Stimulated activated naive CD4-positive, alpha-beta T cell (primary cell): ENCODE results near the gene CLMN.

ENCODE experiments used
- DNase-seq, 6 experiments: peaks; one replicate each; lab custom pipeline; 2025; lab: John Stamatoyannopoulos, UW

Gene CLMN

DNA sequence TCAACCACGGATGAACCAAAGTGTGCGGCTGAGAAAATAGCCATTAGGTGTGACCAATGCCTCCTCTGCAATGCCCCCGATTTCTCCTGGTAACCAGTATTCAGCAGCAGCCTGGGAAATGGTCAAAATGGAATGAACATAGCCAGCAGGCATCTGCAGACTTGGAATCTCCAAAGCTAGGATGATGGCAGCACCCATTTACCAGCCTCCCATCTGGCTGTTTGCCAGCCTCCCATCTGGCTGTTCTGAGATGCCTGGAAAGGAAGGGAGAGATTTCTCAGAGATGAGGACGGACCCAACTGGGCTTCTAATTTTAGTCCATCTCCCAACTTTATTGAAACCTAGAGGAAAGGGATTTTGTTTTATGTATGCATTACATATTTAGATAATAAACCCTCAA lies 16.2 kb downstream of the CLMN start:
- no peak for DNase-seq

DNA sequence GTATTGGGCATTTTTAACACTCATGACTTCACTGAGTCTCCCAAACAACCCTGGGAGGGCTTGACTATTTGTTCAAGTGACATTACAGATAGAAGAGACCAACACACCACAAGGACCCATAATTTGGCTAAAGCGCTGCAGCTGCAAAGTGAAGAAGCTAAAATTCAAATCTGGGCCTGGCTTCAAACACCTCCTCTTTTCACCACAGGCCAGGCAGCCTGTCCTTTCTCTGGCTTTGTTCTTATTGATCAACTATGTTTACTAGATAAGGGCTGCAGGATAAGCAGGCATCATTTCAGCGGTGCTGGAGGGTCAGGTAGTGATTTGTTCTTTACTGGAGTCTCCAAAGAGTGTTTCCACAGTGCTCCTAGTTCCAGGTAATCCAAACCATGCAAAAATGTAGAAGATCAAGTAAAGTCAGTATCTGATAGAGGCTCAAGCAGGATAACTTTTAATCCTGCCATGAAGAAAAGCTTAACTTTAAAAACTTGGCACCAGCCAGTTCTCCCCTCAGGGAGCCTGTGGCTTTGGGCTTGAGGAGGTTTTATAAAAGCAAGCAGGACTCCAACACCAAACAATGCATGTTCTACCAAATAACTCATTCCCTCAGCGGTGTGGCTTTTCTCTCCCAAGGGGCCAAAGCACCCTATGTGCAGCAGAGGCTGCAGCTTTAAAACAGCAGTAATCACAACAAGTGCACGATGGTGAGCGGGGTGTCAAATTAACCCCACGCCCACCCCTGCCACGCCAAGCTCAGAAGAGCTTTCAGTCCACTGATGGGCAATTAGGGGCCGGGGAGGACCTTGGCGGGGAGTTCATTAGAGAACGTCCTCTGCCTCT lies 16.8 kb downstream of the CLMN start:
- DNase-seq: no peak

GRCh38 chr14:95301527-95302187 lies 18.1 kb downstream of the CLMN start:
- no peak for DNase-seq

- no peak for DNase-seq
These were observed 18.8 kb downstream of the CLMN start for GRCh38 chr14:95300697-95301526.

DNA sequence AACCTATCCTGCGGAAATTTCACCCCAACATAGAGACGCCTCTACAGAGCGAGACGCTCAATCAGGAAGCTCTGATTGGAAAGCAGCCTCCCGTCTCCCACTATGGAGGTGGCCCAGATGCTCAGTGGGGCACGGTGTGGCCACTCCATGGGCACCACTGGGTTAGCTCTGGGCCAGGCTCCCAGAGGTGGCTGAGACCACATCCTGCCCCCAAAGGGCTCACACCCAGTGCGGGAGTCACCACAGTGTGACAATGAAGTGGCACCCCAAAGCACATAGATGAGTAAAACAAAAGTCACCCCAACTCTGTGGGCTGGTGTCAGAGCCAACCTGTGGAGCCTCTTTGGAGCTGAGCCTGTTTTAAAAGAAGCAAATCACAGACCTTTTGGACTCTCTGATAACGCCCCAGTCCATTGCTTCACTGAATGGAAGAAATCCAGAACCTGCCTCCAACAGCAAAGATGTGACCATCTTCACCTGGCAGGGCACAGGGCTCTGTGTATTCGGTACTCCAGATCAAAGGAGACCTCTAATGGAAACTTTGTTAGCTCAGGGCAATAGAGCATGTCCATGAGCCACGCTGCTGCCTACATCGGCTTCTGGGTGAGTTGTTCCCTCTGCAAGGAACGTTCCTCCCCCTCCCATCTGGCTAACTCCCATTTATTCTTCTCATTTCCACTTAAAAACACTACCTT lies 19.6 kb downstream of the CLMN start:
- no peak for DNase-seq

- DNase-seq: no peak
These were observed 20.4 kb downstream of the CLMN start for GRCh38 chr14:95299271-95299670.

DNA sequence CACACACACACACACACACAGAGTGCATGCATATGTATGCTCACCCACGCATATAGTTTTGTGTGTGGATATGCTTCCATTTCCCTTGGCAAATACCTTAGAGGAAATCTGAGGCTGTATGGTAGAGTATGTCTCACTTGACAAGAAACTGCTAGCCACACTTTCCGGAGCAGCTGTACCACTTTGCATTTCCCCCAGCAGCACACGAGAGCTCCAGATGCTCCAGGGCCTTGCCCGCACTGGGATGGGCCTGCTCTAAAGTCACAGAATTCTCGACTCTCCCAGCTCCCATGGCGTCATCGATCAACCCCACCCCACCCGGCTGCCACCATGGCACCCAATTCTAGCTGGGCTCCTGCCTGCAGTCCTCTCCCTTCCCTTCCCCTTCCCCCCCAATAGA lies 21.9 kb downstream of the CLMN start:
- DNase-seq: no peak

- DNase-seq: no peak
These were observed 22.7 kb downstream of the CLMN start for GRCh38 chr14:95296966-95297365.

DNA sequence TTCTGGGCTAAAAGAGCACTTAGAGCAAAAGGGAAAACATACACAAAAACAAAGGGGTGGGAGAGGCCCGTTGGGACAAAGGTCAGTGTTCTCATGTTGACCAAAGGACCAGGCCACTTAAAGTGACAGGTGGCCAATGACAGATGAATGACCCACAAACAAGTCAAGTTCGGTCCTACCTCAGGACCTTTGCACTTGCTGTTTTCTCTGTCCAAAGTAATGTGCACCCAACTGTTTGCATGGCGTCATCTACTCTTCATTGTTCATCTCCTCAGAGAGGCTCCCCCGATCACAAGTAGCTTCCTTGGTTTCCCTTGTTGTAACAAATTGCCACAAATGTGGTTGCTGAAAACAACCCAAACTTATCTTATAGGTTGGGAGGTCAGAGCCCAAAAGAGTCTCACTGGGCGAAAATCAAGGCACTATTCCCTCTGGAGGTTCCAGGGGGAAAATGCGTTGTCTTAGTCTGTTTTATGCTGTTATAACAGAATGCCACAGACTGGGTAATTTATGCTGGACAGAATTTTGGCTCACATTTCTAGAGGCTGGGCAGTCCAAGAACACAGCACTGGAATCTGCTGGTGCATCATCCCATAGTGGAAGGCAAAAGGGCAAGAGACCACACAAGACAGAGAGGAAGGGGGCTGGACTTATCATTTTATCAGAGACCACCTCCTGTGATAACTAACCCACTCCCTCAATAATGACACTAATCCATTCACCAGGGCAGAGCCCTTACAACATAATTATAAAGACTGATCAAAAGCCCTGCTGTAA lies 23.9 kb downstream of the CLMN start:
- DNase-seq: no peak

GRCh38 chr14:95294834-95295599 lies 24.7 kb downstream of the CLMN start:
- no peak for DNase-seq

GRCh38 chr14:95294320-95294719 lies 25.4 kb downstream of the CLMN start:
- no peak for DNase-seq

GRCh38 chr14:95293449-95293848 lies 26.3 kb downstream of the CLMN start:
- no peak for DNase-seq

DNA sequence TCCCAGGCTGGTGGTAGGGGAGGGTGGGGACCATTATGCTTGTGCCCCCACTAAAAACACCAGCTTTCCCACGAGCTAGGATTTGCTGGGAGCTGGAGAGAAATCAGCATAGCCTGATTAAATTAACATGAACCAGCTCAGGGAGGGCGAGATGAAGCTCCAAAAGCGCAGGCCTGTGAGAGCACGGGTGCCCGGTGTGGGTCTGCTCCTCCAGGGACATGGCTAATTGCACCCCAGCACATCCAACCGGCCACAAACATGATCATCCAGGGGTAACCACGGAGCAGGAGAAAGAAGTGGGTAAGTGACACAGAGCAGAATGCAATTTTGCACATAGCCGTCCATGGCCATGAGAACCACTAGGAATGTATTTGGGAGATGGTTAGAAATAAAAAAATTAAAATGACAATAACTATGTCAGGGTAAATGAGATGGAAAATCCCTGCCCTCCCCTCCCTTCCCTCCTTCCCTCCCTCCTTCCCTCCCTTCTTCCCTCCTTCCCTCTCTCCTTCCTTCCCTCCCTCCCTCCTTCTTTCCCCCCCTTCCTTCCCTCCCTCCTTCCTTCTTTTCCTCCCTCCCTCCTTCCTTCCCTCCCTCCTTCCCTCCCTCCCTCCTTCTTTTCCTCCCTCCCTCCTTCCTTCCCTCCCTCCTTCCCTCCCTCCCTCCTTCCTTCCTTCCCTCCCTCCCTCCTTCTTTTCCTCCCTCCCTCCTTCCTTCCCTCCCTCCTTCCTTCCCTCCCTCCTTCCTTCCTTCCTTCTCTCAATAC lies 26.9 kb downstream of the CLMN start:
- DNase-seq: no peak

DNA sequence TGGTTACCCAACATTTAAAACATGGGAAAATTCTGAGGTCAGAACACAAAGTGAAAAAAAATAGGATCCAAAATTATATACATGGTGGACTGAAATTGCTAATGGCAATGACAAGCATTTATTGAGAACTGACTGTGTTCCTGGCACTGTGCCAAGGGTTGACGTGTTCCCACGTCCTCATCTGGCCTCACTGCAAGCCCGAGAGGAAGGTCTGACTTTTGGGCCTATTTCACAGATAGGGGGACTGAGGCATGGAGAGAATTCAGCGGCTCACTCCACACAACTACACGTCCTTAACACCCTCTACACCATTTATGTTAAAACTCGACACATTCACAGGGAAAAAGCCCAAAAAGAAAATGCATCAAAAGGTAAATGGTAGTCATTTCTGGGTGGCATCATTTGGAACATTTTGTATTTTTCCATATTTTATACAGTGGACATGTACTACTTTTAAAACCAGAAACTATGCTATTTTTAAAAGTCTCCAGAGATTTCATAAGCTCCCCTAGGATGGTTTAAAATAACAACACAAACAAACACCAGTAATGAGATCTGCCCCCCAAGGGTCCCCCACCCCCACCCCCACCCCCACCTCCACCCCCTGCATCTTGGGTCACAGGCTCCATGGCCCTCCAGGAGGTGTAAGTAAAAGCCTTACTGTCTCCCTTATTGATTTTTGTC lies 27.7 kb downstream of the CLMN start:
- DNase-seq: no peak

DNA sequence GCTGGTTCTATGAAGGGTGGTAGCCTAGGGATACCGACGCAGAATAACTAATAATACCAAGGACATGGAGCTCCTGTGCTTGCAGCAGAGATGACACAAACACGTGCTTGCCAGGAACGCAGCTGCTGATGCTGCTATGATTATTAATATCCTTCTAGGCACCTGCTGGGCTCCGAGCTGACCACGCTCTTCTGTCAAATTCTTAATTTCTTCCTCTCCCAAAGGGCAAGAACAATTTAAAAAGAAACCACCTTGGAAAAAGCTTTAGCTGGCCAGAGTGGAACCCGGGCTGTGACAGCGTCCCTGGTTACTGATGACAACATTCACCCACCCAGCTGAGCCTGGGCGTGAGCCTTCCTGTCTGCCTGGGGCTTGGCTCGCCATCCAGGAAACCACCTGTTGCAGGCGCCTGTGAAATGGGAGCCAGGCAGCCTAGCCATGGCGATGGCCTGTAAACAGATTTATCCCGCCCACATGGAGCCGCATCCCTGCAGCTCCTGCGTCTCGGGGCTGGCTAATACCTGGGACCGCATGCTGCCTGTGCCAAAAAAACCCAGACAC lies 28.8 kb downstream of the CLMN start:
- DNase-seq: no peak

GRCh38 chr14:95290021-95290420 lies 29.7 kb downstream of the CLMN start:
- DNase-seq: no peak

DNA sequence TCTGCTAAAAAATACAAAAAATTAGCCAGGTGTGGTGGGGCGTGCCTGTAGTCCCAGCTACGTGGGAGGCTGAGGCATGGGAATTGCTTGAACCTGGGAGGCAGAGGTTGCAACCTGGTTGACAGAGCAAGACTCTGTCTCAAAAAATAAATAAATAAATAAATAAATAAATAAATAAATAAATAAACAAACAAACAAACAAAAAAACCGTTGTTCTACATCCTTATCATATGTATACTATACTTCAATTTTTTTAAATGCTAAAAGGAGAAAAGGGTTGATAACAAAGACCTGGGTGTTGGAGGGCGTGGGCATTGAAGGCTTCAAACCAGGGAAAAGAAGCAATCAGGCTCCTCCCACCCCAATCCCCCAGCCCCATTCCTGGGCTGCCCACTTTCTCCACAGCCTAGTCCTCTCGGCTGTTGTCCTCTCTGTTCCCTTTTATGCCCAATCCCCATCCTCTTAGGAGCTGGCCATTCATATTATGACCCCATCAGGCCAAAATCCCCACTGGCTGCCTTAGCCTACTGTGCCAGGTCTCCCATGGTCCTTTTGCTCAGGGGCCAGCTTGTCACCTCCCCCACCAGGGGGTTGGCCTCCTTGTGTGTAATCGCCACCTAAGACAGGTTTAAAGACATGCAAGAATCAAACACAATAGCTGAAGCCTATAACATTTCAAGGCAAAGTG lies 30.2 kb downstream of the CLMN start:
- no peak for DNase-seq

DNA sequence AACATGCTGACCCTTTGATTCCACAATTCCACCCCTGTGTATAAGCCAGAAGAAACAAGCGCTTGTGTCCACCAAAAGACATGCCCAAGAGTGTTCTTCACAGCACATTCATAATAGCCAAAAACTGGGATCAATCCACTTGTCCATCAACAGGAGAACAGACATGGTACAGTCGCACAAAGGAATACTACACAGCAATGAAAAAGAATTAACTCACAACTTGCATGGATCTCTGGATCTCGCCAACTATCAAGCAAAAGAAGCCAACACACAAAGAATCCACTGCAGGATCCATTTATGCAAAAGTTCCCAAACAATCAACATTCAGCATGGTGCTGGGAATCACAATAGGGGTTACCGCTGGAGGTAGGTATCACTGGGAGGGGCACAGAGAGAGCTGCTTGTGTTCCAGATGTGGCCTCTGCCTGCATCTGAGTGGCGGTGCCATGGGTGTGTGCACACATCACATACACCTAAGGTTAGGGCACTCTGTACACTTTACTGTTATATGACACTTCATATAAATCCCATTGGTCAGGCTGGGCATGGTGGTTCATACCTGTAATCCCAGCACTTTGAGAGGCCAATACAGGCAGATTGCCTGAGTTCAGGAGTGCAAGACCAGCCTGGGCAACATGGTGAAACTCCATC lies 30.9 kb downstream of the CLMN start:
- no peak for DNase-seq
